SK-N-SH (cell line): ENCODE measurements around the gene CARD19. TPM values are rescaled to one million over a fixed set of nuclear protein-coding genes. Genes with fewer than 3 reads are reported as not detected.

ENCODE experiments used
- CTCF ChIA-PET: fragments of 300-600, 350-600 bp; formaldehyde crosslinking; extraction: SDS; loops from one replicate; lab custom pipeline; 2021; lab: Yijun Ruan, JAX
- POLR2A ChIA-PET: fragments of 350-600 bp; sonication (Branson Sonifier 250); formaldehyde crosslinking; extraction: SDS; loops from one replicate; lab custom pipeline; 2020; ENCODE audit warnings: antibody characterized with exemption, inconsistent platforms; lab: Yijun Ruan, JAX
- DNase-seq: peaks from one replicate; pipeline ENCODE4 v3.0.0; 2012
- H2AFZ ChIP-seq: fragments of 200-600 bp; sonication (generic); 2 replicates; pipeline ENCODE4 v1.8.1; 2016; ENCODE audit warnings: antibody characterized with exemption, mild to moderate bottlenecking, low read depth
- H3F3A ChIP-seq: fragments of 200-600 bp; sonication (generic); replicated peaks from 2 replicates; pipeline ENCODE3; 2016; ENCODE audit warnings: antibody characterized with exemption, mild to moderate bottlenecking; ENCODE audit not compliant: insufficient read depth
- H3K27ac ChIP-seq, 2 experiments: fragments of 200-500 bp in 1 of 2; fragments of 200-600 bp in 1 of 2; sonication (Bioruptor generic) in 1 of 2; sonication (generic), shearing (Covaris generic) in 1 of 2; 2 replicates each; pipeline versions ENCODE4 v1.5.1 to v1.6.1; 2014 to 2016; ENCODE audit warnings: low read depth in 2 of 2, inconsistent platforms in 1 of 2, low read length in 1 of 2, mild to moderate bottlenecking in 1 of 2, mixed read lengths in 1 of 2
- H3K27me3 ChIP-seq: fragments of 200-600 bp; sonication (generic), shearing (Covaris generic); 2 replicates; pipeline ENCODE4 v1.6.1; 2016; ENCODE audit warnings: mixed run types; ENCODE audit not compliant: insufficient read depth
- H3K36me3 ChIP-seq, 2 experiments: fragments of 200-500 bp in 1 of 2; fragments of 200-600 bp in 1 of 2; sonication (Bioruptor generic) in 1 of 2; sonication (generic) in 1 of 2; replicated peaks in 1 of 2; 2 replicates each; pipeline versions ENCODE3 to v1.5.1; 2014 to 2016; ENCODE audit warnings: low read length in 1 of 2, mild to moderate bottlenecking in 1 of 2; ENCODE audit not compliant: insufficient read depth in 2 of 2, control insufficient read depth in 1 of 2
- H3K4me1 ChIP-seq, 2 experiments: fragments of 200-500 bp in 1 of 2; fragments of 200-600 bp in 1 of 2; sonication (Bioruptor generic) in 1 of 2; sonication (generic), shearing (Covaris generic) in 1 of 2; 2 replicates each; pipeline versions ENCODE4 v1.5.1 to v1.6.1; 2014 to 2016; ENCODE audit warnings: low read depth in 1 of 2, low read length in 1 of 2, mixed run types in 1 of 2; ENCODE audit not compliant: insufficient read depth in 2 of 2, control insufficient read depth in 1 of 2
- H3K4me2 ChIP-seq: fragments of 200-600 bp; sonication (generic), shearing (Covaris generic); 2 replicates; pipeline ENCODE4 v1.6.1; 2017; ENCODE audit warnings: mixed run types
- H3K4me3 ChIP-seq, 2 experiments: fragments of 200-500 bp in 1 of 2; fragments of 200-600 bp in 1 of 2; sonication (Bioruptor generic) in 1 of 2; sonication (generic), shearing (Covaris generic) in 1 of 2; 2 replicates each; pipeline versions ENCODE4 v1.5.1 to v1.8.1; 2014 to 2016; ENCODE audit warnings: low read depth in 2 of 2, inconsistent platforms in 1 of 2, low read length in 1 of 2, mild to moderate bottlenecking in 1 of 2, mixed read lengths in 1 of 2, moderate library complexity in 1 of 2
- H3K79me2 ChIP-seq: fragments of 200-600 bp; sonication (generic); 2 replicates; pipeline ENCODE4 v1.8.1; 2017; ENCODE audit warnings: mild to moderate bottlenecking; ENCODE audit not compliant: insufficient read depth
- H3K9ac ChIP-seq: fragments of 200-600 bp; sonication (generic); 2 replicates; pipeline ENCODE4 v1.6.1; 2017; ENCODE audit warnings: mixed run types
- H3K9me2 ChIP-seq: fragments of 200-600 bp; sonication (generic); 2 replicates; pipeline ENCODE4 v1.6.1; 2017; ENCODE audit warnings: mixed run types
- H3K9me3 ChIP-seq: fragments of 200-600 bp; sonication (generic); 2 replicates; pipeline ENCODE4 v1.6.1; 2017; ENCODE audit warnings: mixed run types, mild to moderate bottlenecking, moderate library complexity
- H4K20me1 ChIP-seq: fragments of 200-600 bp; sonication (generic); 2 replicates; pipeline ENCODE4 v1.6.1; 2017; ENCODE audit warnings: mild to moderate bottlenecking, mixed run types; ENCODE audit not compliant: insufficient read depth
- CHD2 ChIP-seq: fragments of 150-350 bp; IDR thresholded peaks from 2 replicates; pipeline ENCODE4 v1.6.1; 2018; ENCODE audit warnings: low read length; ENCODE audit not compliant: partially characterized antibody
- EP300 ChIP-seq, 2 experiments: IDR thresholded peaks; 2 replicates each; pipeline versions ENCODE4 v1.4.0 to v1.6.1; 2012; ENCODE audit warnings: borderline replicate concordance in 1 of 2, low read depth in 1 of 2, low read length in 1 of 2
- EZH2phosphoT487 ChIP-seq: fragments of 200-600 bp; sonication (generic); IDR thresholded peaks from 2 replicates; pipeline ENCODE4 v1.6.1; 2017; ENCODE audit warnings: low read depth, mixed run types, mild to moderate bottlenecking, antibody characterized with exemption, moderate library complexity, borderline replicate concordance
- FOSL2 ChIP-seq: IDR thresholded peaks from 2 replicates; pipeline ENCODE4 v1.4.0; 2012; ENCODE audit warnings: low read depth, mild to moderate bottlenecking, moderate library complexity, borderline replicate concordance
- FOXM1 ChIP-seq: IDR thresholded peaks from 2 replicates; pipeline ENCODE4 v1.4.0; 2012; ENCODE audit warnings: low read depth, mild to moderate bottlenecking
- GABPA ChIP-seq: IDR thresholded peaks from 2 replicates; pipeline ENCODE4 v1.4.0; 2012; ENCODE audit warnings: low read depth, mild to moderate bottlenecking
- JUND ChIP-seq: IDR thresholded peaks from 2 replicates; pipeline ENCODE4 v1.4.0; 2012
- MEF2A ChIP-seq: IDR thresholded peaks from 2 replicates; pipeline ENCODE4 v1.4.0; 2012; ENCODE audit warnings: low read depth, borderline replicate concordance
- MXI1 ChIP-seq: IDR thresholded peaks from 2 replicates; pipeline ENCODE4 v1.6.1; 2012; ENCODE audit warnings: mild to moderate bottlenecking, low read depth, low read length, improper control_type of control experiment
- NFIC ChIP-seq: IDR thresholded peaks from 2 replicates; pipeline ENCODE4 v1.4.0; 2012; ENCODE audit warnings: borderline replicate concordance
- NRF1 ChIP-seq: IDR thresholded peaks from 2 replicates; pipeline ENCODE4 v1.6.1; 2012; ENCODE audit warnings: low read depth, mild to moderate bottlenecking, low read length
- POLR2AphosphoS5 ChIP-seq: IDR thresholded peaks from 2 replicates; pipeline ENCODE4 v1.6.1; 2012; ENCODE audit warnings: low read depth, low read length
- RAD21 ChIP-seq: IDR thresholded peaks from 2 replicates; pipeline ENCODE4 v1.6.1; 2012; ENCODE audit warnings: mild to moderate bottlenecking, low read length
- RXRA ChIP-seq: IDR thresholded peaks from 2 replicates; pipeline ENCODE4 v1.4.0; 2012; ENCODE audit warnings: low read depth, mild to moderate bottlenecking, borderline replicate concordance
- SIN3A ChIP-seq: IDR thresholded peaks from 2 replicates; pipeline ENCODE4 v1.6.1; 2012; ENCODE audit warnings: low read depth, mild to moderate bottlenecking, low read length, moderate library complexity, borderline replicate concordance
- SMC3 ChIP-seq: IDR thresholded peaks from 2 replicates; pipeline ENCODE4 v1.6.1; 2012; ENCODE audit warnings: low read depth, low read length, improper control_type of control experiment
- TAF1 ChIP-seq: IDR thresholded peaks from 2 replicates; pipeline ENCODE4 v1.6.1; 2012; ENCODE audit warnings: low read depth, mild to moderate bottlenecking, low read length, moderate library complexity, borderline replicate concordance
- TCF12 ChIP-seq: IDR thresholded peaks from 2 replicates; pipeline ENCODE4 v1.4.0; 2012
- WGBS: methylation state at CpG from one replicate; pipeline ENCODE4 v1.1.6; 2017; ENCODE audit warnings: low lambda C conversion rate; 5-methylcytosine and 5-hydroxymethylcytosine counted together
- polyA plus RNA-seq, 3 experiments: library from polyadenylated mRNA; depleted of rRNA; stranded (reverse); fragments of >200 nt; gene quantifications; 2 replicates each; pipeline ENCODE4 v1.2.3, GENCODE V29; 2012
- TF ChIP-seq, protein P1 (sequence below): IDR thresholded peaks from 2 replicates; pipeline ENCODE4 v1.4.0; 2012; ENCODE audit warnings: low read depth
- TF ChIP-seq, protein P2 (sequence below): IDR thresholded peaks from 2 replicates; pipeline ENCODE4; 2012
- TF ChIP-seq, protein P3 (sequence below): IDR thresholded peaks from 2 replicates; pipeline ENCODE4 v1.6.1; 2012; ENCODE audit warnings: mild to moderate bottlenecking, low read depth, low read length, moderate library complexity
- TF ChIP-seq, protein P4 (sequence below): fragments of 150-350 bp; IDR thresholded peaks from 2 replicates; pipeline ENCODE4 v1.6.1; 2017; ENCODE audit warnings: antibody characterized with exemption, low read length, low read depth, borderline replicate concordance

The CARD19 gene
- polyA plus RNA-seq, 1 of the 3 experiments (the other 2 are of a cell fraction): 165 TPM

DNA sequence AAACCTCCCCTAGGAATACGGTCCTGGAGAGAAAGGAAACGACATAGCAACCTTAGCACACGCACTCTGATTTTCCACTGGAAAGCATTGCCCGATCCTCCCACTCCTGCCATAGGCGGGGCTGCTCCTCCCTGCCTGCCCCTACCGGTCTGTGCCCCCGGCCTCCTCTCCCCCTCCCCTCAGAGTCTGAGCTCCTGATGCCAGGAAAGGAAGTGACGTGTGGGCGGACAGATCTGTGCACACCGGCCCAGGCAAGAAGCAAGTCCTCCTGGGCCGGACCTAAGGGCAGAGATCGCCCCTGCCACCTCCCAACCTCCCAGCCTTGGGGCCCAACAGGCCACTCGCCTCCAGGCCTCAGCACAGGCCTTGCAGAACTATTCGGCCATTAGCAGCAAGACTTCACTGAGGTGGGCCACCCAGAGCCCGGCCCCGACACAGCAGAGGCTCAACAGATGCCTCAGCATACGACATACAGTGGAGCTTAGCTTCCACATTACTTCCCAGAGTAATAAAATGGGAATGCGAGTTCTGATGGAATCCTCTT, 30.9 kb downstream of the CARD19 start:
- WGBS: 77% methylated on average over 12 of the region's 18 CpGs
- ChIA-PET POLR2A (no interaction called here), CTCF (interaction anchor here (2.3 to 5.2 kb wide), 2 partner anchors 17 to 123 kb away, joined by 5 to 31 read pairs; no protein-coding TSS in a partner anchor)
- Histone ChIP-seq H3K4me1 (peaks cover 0 to 51% of the 10 kb centered on the region in 2 experiments; a peak in 1 of 4 replicates), H4K20me1 (0 out of 2 replicates have a peak, but pooled peaks cover 7% of the 10 kb centered on the region), H3K27me3 (no peaks in the 10 kb centered on the region), H3K9ac (no peak overlapping the region), H3K9me2 (no peaks in the 10 kb centered on the region), H3K27ac (peak overlapping the region in 1 of 2 experiments; percentile 16; a peak in 1 of 4 replicates), H3K4me3 (no peak overlapping the region), H3F3A (no peaks in the 10 kb centered on the region), H3K4me2 (no peak overlapping the region), H3K79me2 (peaks cover 8% of the 10 kb centered on the region; the same call in 1 of the 2 replicates), H3K9me3 (no peaks in the 10 kb centered on the region), H3K36me3 (peaks cover 0 to 9% of the 10 kb centered on the region in 2 experiments), H2AFZ (no peak overlapping the region)
- DNase-seq: peak; percentile 73
- TF ChIP-seq, protein P1, sequence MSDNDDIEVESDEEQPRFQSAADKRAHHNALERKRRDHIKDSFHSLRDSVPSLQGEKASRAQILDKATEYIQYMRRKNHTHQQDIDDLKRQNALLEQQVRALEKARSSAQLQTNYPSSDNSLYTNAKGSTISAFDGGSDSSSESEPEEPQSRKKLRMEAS: no peak
- TF ChIP-seq TCF12 (no peak), SMC3 (no peak), FOXM1 (no peak), RXRA (no peak), POLR2AphosphoS5 (no peak)
- TF ChIP-seq, all 33 proteins: peak for 0

DNA sequence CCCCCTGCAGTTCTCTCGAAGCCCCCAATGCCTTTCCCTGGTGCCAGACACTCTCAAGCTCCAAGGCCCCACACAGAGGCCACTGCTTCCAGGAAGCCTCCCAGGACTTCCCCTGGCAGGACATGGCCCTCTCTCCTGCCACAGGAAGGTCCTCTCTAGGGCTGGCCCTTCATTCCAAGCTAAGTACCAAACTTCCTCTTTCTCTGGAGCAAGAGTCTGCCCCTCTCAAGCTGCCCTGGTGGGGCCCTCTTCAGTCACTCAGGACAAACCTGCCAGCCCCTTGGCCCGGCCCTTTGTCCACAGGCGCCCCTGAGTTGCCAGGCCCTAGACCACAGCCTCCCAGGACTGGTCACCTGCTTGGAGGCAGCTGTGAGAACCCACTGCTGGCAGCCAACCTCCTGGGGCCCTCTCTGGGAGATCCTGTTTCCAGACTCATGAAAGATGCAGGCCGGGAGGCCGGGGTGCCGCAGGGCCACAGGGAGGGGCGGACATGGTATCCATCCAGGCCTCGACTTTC, 31.4 kb downstream of the CARD19 start:
- Histone ChIP-seq H3K4me1 (peaks cover 0 to 57% of the 10 kb centered on the region in 2 experiments; a peak in 1 of 4 replicates), H3K27ac (peak overlapping the region in 1 of 2 experiments; percentile 6; a peak in 1 of 4 replicates), H3K9me3 (no peaks in the 10 kb centered on the region), H4K20me1 (0 out of 2 replicates have a peak, but pooled peaks cover 7% of the 10 kb centered on the region), H3F3A (no peaks in the 10 kb centered on the region), H2AFZ (no peak overlapping the region), H3K27me3 (no peaks in the 10 kb centered on the region), H3K79me2 (peaks cover 14% of the 10 kb centered on the region; the same call in 1 of the 2 replicates), H3K4me2 (no peak overlapping the region), H3K9me2 (no peaks in the 10 kb centered on the region), H3K4me3 (no peak overlapping the region), H3K36me3 (peaks cover 0 to 9% of the 10 kb centered on the region in 2 experiments), H3K9ac (no peak overlapping the region)
- no peak for TF ChIP-seq JUND
- no peak for TF ChIP-seq MEF2A
- TF ChIP-seq, protein P2, sequence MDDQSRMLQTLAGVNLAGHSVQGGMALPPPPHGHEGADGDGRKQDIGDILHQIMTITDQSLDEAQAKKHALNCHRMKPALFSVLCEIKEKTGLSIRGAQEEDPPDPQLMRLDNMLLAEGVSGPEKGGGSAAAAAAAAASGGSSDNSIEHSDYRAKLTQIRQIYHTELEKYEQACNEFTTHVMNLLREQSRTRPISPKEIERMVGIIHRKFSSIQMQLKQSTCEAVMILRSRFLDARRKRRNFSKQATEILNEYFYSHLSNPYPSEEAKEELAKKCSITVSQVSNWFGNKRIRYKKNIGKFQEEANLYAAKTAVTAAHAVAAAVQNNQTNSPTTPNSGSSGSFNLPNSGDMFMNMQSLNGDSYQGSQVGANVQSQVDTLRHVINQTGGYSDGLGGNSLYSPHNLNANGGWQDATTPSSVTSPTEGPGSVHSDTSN: no peak
- TF ChIP-seq, protein P3, sequence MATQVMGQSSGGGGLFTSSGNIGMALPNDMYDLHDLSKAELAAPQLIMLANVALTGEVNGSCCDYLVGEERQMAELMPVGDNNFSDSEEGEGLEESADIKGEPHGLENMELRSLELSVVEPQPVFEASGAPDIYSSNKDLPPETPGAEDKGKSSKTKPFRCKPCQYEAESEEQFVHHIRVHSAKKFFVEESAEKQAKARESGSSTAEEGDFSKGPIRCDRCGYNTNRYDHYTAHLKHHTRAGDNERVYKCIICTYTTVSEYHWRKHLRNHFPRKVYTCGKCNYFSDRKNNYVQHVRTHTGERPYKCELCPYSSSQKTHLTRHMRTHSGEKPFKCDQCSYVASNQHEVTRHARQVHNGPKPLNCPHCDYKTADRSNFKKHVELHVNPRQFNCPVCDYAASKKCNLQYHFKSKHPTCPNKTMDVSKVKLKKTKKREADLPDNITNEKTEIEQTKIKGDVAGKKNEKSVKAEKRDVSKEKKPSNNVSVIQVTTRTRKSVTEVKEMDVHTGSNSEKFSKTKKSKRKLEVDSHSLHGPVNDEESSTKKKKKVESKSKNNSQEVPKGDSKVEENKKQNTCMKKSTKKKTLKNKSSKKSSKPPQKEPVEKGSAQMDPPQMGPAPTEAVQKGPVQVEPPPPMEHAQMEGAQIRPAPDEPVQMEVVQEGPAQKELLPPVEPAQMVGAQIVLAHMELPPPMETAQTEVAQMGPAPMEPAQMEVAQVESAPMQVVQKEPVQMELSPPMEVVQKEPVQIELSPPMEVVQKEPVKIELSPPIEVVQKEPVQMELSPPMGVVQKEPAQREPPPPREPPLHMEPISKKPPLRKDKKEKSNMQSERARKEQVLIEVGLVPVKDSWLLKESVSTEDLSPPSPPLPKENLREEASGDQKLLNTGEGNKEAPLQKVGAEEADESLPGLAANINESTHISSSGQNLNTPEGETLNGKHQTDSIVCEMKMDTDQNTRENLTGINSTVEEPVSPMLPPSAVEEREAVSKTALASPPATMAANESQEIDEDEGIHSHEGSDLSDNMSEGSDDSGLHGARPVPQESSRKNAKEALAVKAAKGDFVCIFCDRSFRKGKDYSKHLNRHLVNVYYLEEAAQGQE: no peak
- TF ChIP-seq NRF1: no peak
- TF ChIP-seq SMC3: no peak
- TF ChIP-seq NFIC: no peak
- TF ChIP-seq RXRA: no peak
- TF ChIP-seq POLR2AphosphoS5: no peak
- TF ChIP-seq MXI1: no peak
- TF ChIP-seq CHD2: no peak
- TF ChIP-seq SIN3A: no peak
- no peak for TF ChIP-seq RAD21
- TF ChIP-seq EZH2phosphoT487: no peak
- TF ChIP-seq, protein P4, sequence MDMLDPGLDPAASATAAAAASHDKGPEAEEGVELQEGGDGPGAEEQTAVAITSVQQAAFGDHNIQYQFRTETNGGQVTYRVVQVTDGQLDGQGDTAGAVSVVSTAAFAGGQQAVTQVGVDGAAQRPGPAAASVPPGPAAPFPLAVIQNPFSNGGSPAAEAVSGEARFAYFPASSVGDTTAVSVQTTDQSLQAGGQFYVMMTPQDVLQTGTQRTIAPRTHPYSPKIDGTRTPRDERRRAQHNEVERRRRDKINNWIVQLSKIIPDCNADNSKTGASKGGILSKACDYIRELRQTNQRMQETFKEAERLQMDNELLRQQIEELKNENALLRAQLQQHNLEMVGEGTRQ: no peak
- TF ChIP-seq TAF1: no peak
- no peak for TF ChIP-seq EP300 (IDR thresholded peaks at IDR 0.05; ENCODE audit: borderline replicate concordance in 1 of 2, low read depth in 1 of 2, low read length in 1 of 2)
- TF ChIP-seq FOSL2: no peak
- no peak for TF ChIP-seq FOXM1
- TF ChIP-seq GABPA: no peak
- 74% methylated on average over 7 of the region's 8 CpGs for WGBS
- ChIA-PET CTCF (interaction anchor here (5.2 kb wide), 1 partner anchor 18 kb away, joined by 31 read pairs; no protein-coding TSS in a partner anchor), POLR2A (no interaction called here)
- DNase-seq: no peak
